GM12878 (cell line): ENCODE data around the gene PPARA. TPM values are rescaled to one million over a fixed set of nuclear protein-coding genes. Genes with fewer than 3 reads are reported as not detected.

ENCODE experiments used
- ATF3 ChIP-seq: IDR thresholded peaks from 2 replicates; pipeline ENCODE4 v1.6.1; 2011; ENCODE audit warnings: low read depth, mild to moderate bottlenecking, low read length, moderate library complexity, borderline replicate concordance; ENCODE audit errors: extremely low read depth
- BRCA1 ChIP-seq: IDR thresholded peaks from 2 replicates; pipeline ENCODE4 v1.6.1; 2011; ENCODE audit warnings: low read depth, low read length, improper control_type of control experiment
- CBFB ChIP-seq: IDR thresholded peaks from 2 replicates; pipeline ENCODE4 v1.6.1; 2016; ENCODE audit warnings: antibody characterized with exemption, low read depth
- CEBPZ ChIP-seq: fragments of 150-350 bp; IDR thresholded peaks from 2 replicates; pipeline ENCODE4 v1.6.1; 2016; ENCODE audit warnings: low read depth, low read length
- CUX1 ChIP-seq: IDR thresholded peaks from 2 replicates; pipeline ENCODE4 v1.6.1; 2012; ENCODE audit warnings: improper control_type of control experiment, low read depth, low read length; ENCODE audit not compliant: insufficient replicate concordance
- EED ChIP-seq: sonication (generic); IDR thresholded peaks from 2 replicates; pipeline ENCODE4 v1.6.1; 2016; ENCODE audit warnings: antibody characterized with exemption, low read depth
- GABPA ChIP-seq: IDR thresholded peaks from 2 replicates; pipeline ENCODE4 v1.6.1; 2014; ENCODE audit warnings: antibody characterized with exemption, low read depth, mild to moderate bottlenecking, inconsistent platforms
- JUNB ChIP-seq: IDR thresholded peaks from 2 replicates; pipeline ENCODE4 v1.6.1; 2016; ENCODE audit warnings: antibody characterized with exemption, mild to moderate bottlenecking
- JUND ChIP-seq: IDR thresholded peaks from 2 replicates; pipeline ENCODE4 v1.6.1; 2012; ENCODE audit warnings: low read depth, mild to moderate bottlenecking, low read length, improper control_type of control experiment, moderate library complexity
- MXI1 ChIP-seq: fragments of 150-350 bp; IDR thresholded peaks from 2 replicates; pipeline ENCODE4 v1.6.1; 2011; ENCODE audit warnings: low read depth, mild to moderate bottlenecking, inconsistent platforms, low read length, improper control_type of control experiment
- NBN ChIP-seq: fragments of 450-650 bp; IDR thresholded peaks from 2 replicates; pipeline ENCODE4 v1.6.1; 2016
- NRF1 ChIP-seq: conservative IDR thresholded peaks from 2 replicates; pipeline ENCODE4 v1.6.1; 2011; ENCODE audit warnings: mild to moderate bottlenecking, low read depth, low read length, improper control_type of control experiment
- POLR2A ChIP-seq: IDR thresholded peaks from 2 replicates; pipeline ENCODE4 v1.6.1; 2011; ENCODE audit warnings: low read depth, mild to moderate bottlenecking, low read length
- POU2F2 ChIP-seq: IDR thresholded peaks from 3 replicates; pipeline ENCODE4 v1.6.1; 2011; ENCODE audit warnings: low read depth, mild to moderate bottlenecking, low read length, borderline replicate concordance
- SIN3A ChIP-seq: IDR thresholded peaks from 2 replicates; pipeline ENCODE4 v1.6.1; 2012; ENCODE audit warnings: low read depth, low read length, improper control_type of control experiment
- SREBF2 ChIP-seq: IDR thresholded peaks from 2 replicates; pipeline ENCODE4 v1.6.1; 2012; ENCODE audit warnings: mild to moderate bottlenecking, low read length
- SUZ12 ChIP-seq: fragments of 200-600 bp; sonication (generic); IDR thresholded peaks from one replicate; pipeline ENCODE4 v1.6.1; 2018; ENCODE audit warnings: antibody characterized with exemption, mild to moderate bottlenecking; ENCODE audit not compliant: unreplicated experiment
- TBL1XR1 ChIP-seq: IDR thresholded peaks from 2 replicates; pipeline ENCODE4 v1.6.1; 2012; ENCODE audit warnings: low read depth, low read length, improper control_type of control experiment
- USF1 ChIP-seq: IDR thresholded peaks from 2 replicates; pipeline ENCODE4 v1.6.1; 2011; ENCODE audit warnings: borderline replicate concordance, low read depth, mild to moderate bottlenecking, moderate library complexity, mixed read lengths, low read length; ENCODE audit not compliant: insufficient read depth; ENCODE audit errors: extremely low read length
- YY1 ChIP-seq: IDR thresholded peaks from 2 replicates; pipeline ENCODE4 v1.6.1; 2011; ENCODE audit warnings: low read depth, mild to moderate bottlenecking, low read length
- ZNF274 ChIP-seq: IDR thresholded peaks from one replicate; pipeline ENCODE4 v1.8.0; 2011; ENCODE audit not compliant: insufficient read length, insufficient read depth
- polyA plus RNA-seq, 11 experiments: library from polyadenylated mRNA; depleted of rRNA in 4 of 11; unstranded in 6 of 11; stranded (reverse) in 5 of 11; fragments of >200 nt; fragmentation: Nextera tagmentation in 4 of 11; fragmentation: Illumina TruSeq in 1 of 11; extraction: Ambion mirVana in 4 of 11; extraction: Trizol in 1 of 11; gene quantifications; 1 replicate in 1 of 11; 2 replicates in 10 of 11; pipeline versions ENCODE4 v1.2.1 to v1.2.3, GENCODE V29; 2011 to 2016; ENCODE audit warnings: inconsistent platforms in 2 of 11, missing spikeins in 2 of 11, low read depth in 1 of 11
- total RNA-seq, 4 experiments: library from RNA; depleted of rRNA in 3 of 4; stranded (reverse); fragments of >200 nt in 3 of 4; fragmentation: Illumina TruSeq in 1 of 4; extraction: Trizol in 1 of 4; gene quantifications; 2 replicates each; pipeline versions ENCODE4 v1.2.1 to v1.2.3, GENCODE V29; 2013 to 2021

The PPARA gene
- total and polyA plus RNA-seq, 10 of the 15 experiments (the other 5 are each of a cell fraction or from before 2014, with no cell fraction given), result 0.72 to 10.4 (median 4.6) TPM

GRCh38 chr22:46129390-46130041 lies 20.8 kb upstream of the PPARA start (continued):
- TF ChIP-seq JUNB (no peak), JUND (no peak), GABPA (no peak), ZNF274 (no peak), CEBPZ (no peak), NRF1 (no peak), ATF3 (no peak), CUX1 (no peak), SIN3A (no peak), EED (no peak), MXI1 (no peak), SREBF2 (no peak), CBFB (no peak), BRCA1 (no peak), TBL1XR1 (0 out of 2 replicates have a peak, but pooled peaks have one; percentile 50), POLR2A (no peak), NBN (no peak), POU2F2 (no peak), USF1 (no peak), YY1 (no peak), SUZ12 (no peak)
